Embryonic facial prominence (tissue), 1 donor: ENCODE data around the gene B4GALNT3.

Experiments used
- DNase-seq: peaks from one replicate; pipeline ENCODE4 v3.0.0-alpha.2; 2016; ENCODE audit errors: extremely low spot score

B4GALNT3 gene

GRCh38 chr12:538731-539539, 79.2 kb downstream of the B4GALNT3 start:
- no peak for DNase-seq

DNA sequence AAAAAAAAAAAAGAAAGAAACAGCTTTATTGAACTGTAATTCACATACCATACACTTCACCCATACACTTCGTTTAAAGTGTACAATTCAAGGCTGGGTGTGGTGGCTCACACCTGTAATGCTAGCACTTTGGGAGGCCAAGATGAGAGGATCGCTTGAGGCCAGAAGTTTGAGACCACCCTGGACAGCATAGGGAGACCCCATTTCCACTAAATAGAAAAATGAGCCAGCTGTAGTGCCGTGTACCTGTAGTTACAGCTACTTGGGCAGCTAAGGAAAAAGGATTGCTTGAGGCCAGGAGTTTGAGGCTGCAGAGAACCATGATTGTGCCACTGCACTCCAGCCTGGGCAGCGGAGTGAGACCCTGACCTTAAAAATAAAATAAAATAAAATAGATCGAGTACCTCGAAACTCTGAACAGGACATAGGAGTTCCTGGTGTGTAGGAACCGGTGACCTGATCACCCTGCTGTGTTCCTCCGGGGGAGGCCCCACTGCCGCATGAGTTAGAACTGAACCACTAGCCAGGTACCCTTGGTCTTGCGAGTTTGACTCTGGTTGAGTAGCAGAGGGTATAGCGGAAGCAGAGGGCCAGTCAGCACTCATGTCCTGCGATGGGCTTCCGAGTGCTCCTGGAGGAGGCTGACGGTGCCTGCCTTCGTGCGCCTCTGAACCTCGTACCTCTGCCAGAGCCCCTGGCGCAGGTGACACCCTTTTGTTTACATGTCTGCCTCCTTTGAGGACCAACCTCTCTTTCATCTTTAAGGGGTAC, 80.0 kb downstream of the B4GALNT3 start:
- no peak for DNase-seq

DNA sequence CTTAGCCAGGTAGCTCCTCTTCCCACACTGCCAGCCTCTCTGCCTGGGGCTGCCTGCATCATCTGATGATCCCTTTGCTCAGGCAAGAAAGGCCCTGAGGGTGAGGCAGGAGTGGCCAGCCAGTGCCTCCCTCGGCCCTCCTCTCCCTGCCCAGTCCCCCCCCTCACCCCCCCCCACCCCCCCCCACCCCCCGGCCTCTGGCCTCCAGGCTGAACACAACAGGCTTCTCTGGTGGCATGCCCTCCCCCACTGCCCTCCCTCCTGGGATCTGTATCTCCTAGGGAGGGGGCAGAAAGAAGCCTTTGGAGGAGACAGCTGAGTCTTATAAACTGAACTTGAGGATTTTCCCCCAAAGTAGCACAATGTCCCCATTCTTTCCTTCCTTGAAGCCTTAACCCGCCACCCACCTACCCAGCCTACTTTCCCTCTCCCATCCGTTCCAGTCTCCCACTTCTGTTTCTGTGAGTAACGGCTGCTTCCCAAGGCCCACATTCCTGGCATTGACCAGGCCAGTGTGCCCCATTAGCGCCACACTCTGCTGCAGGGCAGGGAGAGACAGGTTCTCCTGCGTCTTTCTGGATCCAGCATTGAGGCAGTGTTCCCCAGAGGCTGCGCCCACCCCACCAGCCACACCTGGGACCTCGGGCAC, 82.1 kb downstream of the B4GALNT3 start:
- DNase-seq, result no peak

- DNase-seq, result peak; percentile 25
Observed at GRCh38 chr12:542395-543113, 82.8 kb downstream of the B4GALNT3 start.

DNA sequence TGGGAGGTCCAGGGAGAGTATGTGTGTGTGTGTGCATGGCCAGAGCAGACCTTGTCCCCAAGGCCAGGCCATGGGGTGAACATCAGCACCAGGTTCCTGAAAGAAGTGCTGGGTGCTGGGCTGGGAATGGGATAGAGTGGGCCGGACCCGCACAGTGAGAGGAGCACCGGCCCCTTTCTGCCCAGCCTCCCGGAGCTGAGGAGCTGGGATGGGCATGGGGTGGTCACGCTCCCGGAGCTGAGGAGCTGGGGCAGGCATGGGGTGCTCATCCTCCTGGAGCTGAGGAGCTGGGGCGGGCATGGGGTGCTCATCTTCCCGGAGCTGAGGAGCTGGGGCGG, 83.3 kb downstream of the B4GALNT3 start:
- DNase-seq, result no peak

DNA sequence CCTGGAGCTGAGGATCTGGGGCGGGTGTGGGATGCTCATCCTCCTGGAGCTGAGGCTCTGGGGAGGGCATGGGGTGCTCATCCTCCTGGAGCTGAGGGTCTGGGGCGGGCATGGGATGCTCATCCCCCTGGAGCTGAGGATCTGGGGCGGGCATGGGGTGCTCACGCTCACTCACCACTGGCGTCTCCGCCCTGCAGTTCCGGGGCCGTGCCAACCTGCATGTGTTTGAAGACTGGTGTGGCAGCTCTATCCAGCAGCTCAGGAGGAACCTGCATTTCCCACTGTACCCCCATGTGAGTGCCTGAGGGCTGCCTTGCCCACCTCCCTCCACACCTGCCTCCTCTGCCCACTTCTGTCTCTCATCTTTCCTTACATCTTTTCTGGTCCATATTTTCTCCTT, 84.4 kb downstream of the B4GALNT3 start:
- DNase-seq, result no peak

DNA sequence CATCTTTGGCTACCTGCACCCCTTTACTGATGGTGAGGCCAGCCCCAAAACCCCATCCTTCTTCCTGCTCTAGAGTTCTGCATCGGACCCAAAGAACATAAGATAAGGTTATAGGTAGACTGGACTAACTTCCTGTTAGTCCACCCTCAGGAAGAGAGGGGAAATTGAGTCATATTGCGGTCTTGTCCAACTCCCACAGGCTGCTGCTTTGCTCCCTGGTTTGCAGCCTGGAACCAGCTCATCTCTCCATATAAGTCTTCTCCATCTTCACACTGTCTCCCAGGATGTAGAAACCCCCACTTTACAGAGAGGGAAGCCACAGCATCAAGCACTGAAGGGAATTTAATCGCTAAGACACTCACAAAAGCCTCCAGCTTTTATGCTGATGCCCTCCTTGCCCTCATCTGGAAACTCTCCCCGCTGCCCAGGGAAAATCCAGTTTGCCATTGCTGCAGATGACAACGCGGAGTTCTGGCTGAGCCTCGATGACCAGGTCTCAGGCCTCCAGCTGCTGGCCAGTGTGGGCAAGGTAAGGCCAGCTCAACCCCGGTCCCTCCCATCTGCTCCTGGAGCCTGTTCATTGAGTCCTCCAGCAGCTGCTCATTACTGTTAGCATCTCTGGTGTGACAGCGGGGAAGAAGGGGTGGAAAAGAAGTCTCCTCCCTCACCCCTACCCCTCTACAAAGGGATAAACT, 85.3 kb downstream of the B4GALNT3 start:
- DNase-seq, result no peak

GRCh38 chr12:545835-546234, 86.1 kb downstream of the B4GALNT3 start:
- DNase-seq, result no peak

- DNase-seq, result no peak
Observed at GRCh38 chr12:546265-546919, 86.7 kb downstream of the B4GALNT3 start.

DNA sequence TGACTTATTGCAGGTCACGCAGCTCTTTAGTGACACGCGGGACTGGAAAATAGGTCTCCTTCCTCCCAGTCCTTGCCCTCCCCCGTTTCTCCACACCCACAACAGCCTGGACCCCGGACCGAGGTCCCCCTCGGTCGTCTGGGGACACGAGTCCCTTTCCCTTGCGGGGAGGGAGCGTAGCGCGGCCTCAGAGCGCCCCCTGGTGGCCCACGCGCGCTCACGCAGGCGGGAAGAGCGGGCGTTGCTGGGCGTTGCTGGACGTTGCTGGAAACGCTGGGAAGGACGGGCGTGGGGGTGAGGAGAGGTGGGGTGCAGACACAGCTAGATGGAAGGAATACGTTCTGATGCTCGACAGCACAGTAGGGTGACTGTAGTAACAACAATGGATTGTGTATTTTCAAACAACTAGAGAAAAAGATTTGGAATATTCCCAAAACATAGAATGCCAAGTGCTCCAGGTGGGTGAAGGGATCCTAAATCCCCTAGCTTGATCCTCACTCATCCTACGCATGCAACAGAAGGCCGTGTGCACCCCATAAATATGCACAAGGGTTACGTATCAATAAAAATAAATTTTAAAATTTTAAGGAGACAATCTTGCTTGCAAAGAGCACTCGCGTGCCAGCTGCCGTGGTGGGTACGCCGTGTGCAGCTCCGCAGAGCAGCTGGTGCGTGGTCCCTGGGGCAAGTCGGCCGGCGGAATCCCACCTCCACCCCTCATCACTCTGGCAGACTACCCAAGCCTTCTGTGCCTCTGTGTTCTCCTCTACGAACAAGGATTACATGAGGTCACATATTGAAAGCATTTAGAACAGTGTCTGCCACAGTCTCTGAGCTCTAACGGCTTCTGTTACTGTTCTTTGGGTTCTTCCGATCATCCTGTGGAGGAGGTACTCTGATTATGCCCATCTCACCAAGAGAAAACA, 87.4 kb downstream of the B4GALNT3 start:
- DNase-seq, result no peak

GRCh38 chr12:547883-548470, 88.2 kb downstream of the B4GALNT3 start:
- no peak for DNase-seq

- DNase-seq, result no peak
Observed at GRCh38 chr12:549476-550082, 89.8 kb downstream of the B4GALNT3 start.

DNA sequence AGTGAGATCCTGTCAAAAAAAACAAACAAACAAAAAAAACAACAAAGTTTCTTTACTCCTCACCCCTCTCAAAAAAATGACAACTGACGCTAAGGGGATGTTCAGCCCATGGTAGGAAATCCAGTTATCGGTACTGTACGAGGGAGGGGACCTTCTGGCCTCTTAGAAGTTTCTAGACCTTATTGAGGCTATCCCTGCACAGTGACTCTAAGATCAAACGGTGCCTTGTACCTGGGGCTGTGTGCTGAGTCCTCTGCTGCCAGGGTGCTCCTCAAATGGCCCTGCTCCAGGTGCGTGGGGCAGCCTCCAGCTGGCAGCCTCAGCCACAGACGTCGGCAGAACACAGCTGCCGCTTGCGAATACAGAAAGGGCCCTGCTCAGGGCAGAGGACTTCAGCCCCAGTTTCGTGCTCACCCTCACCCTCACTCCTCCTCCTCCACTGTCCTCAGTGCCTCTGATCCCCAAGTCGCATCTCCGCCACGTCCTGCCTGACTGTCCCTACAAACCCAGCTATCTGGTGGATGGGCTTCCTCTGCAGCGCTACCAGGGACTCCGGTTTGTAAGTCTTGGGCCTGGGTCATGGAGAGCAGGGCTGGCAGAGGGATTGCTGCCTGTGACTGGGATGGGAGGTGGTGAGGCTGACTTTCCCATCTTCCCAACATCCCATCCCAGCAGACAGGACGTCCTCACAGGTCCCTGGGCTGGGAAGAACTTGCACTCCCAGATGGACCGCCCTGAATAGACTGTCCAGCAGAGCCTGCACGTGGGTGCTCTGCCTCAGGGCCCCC, 90.9 kb downstream of the B4GALNT3 start:
- no peak for DNase-seq

GRCh38 chr12:552466-552865, 92.7 kb downstream of the B4GALNT3 start:
- DNase-seq, result no peak

GRCh38 chr12:553216-554000, 93.7 kb downstream of the B4GALNT3 start:
- no peak for DNase-seq

DNA sequence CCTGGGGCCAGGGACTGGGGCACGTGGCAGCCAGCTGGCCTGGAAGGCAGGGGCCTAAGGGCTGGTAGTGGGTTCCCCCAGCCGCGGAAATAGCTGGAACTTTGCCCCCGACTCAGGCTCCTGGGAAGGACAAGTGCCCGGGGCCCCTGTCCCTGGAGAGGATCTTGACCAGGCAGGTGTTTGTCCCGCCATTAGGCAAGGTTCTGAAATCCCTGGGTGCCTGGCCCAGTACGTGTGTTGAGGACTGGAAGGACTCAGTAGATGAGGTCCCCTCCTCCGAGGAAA, 94.2 kb downstream of the B4GALNT3 start:
- DNase-seq, result no peak

DNA sequence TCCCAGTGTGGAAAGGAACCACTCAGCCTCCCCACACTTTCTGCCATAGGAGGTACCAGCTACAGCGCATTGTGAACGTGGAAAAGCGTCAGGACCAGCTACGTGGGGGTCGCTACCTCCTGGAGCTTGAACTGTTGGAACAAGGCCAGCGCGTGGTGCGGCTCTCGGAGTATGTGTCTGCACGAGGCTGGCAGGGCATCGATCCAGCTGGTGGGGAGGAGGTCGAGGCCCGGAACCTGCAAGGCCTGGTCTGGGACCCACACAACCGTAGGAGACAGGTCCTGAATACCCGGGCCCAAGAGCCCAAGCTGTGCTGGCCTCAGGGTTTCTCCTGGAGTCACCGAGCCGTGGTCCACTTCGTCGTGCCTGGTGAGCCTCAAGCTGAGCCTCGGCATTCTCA, 96.8 kb downstream of the B4GALNT3 start:
- no peak for DNase-seq

GRCh38 chr12:558580-558979, 98.8 kb downstream of the B4GALNT3 start:
- DNase-seq, result no peak
